TTC549 (cell line): Measurements from ENCODE around the gene GMDS.

Experiments
- FAIRE-seq: peaks from 2 replicates; lab custom pipeline; 2012; peaks lifted over from hg19 to GRCh38; lab: Jason Lieb, UNC

GMDS gene

GRCh38 chr6:1622851-1623768 is 622.3 kb downstream of the GMDS start:
- no peak for FAIRE-seq

GRCh38 chr6:1622220-1622850 is 623.1 kb downstream of the GMDS start:
- FAIRE-seq: no peak

- no peak for FAIRE-seq
These were observed 624.2 kb downstream of the GMDS start for GRCh38 chr6:1621070-1621701.

DNA sequence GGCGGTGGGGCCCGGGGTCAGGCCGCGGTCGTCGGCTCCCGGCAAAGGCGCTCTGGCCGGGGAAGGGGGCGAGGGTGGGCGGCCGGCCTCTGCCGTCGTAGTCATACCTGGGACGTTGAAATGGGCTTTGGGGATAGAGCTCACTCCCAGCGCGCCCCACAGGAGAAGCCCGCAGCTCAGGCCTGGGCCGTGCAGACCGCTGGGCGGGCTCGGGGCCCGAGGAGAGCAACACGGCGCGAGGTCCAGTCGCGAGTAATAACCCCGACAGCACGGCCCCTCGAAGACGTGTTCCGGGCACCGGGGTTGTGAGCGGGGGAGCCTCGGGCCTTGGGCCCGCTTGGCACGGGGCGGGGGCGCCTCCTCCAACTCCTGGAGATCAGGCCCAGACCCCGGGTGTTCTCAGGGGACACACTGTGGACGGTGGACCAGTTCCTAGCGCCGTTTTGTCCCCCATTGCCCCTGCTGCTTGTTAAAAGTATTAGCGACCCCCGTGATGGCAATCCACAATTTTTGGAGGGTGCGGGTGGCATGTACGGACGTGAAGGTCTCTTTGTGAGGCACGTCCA is 624.8 kb downstream of the GMDS start:
- FAIRE-seq: no peak

GRCh38 chr6:1619673-1620503 is 625.5 kb downstream of the GMDS start:
- FAIRE-seq: no peak

DNA sequence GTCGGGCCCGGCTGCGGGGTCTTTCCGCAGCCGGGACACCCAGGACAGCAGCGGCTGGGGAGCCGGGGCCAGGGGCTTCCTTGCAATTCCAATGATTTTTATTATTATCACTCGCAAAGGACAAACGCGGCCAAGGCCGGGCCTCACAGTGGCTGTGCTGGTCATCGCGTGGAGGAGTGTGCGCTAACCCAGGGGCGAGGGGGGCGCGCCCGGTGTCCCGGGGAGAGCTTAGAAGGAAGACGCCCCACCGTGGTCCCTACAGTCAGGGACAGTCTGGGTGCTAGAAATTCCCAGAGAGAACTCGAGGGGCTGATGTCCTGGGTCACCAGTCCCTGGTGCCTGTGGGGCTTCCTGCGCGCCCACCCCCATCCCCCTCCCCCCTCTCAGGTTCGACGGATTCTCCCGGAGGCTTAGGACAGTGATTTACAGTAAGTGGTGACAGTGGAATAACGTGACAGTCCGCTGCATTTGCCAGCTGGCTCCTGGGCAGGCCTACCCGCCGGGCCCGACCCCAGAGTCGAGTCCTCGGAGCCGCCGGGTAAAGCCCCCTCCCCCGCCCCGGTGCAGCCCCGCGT is 626.2 kb downstream of the GMDS start:
- FAIRE-seq: no peak

GRCh38 chr6:1618311-1619097 is 626.9 kb downstream of the GMDS start:
- no peak for FAIRE-seq

GRCh38 chr6:1617466-1618310 is 627.7 kb downstream of the GMDS start:
- FAIRE-seq: no peak

- FAIRE-seq: no peak
These were observed 628.5 kb downstream of the GMDS start for GRCh38 chr6:1616701-1617463.

GRCh38 chr6:1615853-1616420 is 629.5 kb downstream of the GMDS start:
- no peak for FAIRE-seq

DNA sequence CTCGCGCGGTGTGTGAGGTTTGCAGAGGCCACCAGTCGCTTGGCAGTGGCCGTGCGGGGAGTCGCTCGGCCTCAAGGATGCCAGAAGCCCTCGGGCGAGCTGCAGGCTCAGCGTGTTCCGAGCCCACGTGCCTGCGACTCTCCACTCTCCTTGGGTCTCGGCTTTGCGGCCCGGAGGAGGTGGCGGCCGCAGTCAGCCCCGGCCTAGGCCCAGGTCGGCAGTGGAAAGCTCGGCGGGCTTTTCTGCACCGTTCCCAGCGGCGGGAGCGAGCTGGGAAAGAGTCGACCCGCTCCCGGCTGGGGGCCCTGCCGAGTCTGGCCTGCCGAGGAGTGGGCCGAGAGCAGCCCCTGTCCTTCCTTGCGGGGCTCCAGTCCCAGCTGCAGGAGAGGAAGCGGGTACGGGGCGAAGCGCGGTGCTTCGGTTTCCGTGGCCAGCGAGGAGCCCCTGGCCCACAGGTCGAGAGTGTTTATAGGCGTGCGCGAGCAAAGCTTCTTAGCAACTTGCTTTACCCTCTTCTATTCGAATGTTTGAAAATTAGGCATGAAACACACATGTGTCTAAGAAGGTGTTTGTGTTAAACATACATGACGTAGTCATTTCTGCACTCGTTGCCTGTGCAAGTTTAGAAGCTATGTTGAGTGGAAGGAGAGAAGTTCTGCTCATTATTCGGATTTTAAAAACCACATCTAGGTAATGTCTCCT is 630.1 kb downstream of the GMDS start:
- FAIRE-seq: no peak

DNA sequence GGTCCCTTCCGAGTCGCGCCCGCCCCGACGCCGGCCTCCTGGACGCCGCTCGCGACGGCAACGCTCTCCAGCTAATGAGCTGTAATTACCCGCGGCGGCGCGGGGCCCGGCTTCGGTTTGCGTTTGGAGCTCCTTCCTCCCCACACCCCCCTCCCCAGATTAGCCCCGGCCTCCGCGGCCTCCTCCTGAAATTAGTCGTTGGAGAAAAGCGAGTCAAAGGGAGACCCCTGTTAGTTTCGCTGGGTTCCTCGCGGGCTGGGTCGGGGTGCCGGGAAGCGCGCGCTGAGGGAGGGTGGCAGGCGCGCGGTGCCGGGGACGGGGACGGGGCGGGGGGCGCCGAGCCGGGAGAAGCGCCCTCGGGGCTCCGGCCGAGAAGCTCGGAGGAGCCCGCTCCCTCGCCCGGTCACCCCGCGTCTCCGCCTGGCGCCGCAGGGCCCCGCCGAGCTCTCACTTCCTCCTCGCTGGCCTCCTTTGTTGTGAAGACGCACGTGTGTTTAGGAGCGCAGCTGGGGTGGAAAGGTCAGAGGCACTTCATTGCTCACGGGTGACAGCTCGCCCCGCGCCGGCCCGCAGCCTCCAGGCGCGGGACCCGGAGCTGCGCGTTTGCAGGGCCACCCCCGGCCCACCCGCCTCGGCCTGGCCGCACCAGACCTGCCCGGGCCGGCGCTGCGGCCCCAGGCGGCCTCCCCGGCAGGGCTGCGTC is 630.8 kb downstream of the GMDS start:
- no peak for FAIRE-seq

- FAIRE-seq: no peak
These were observed 631.5 kb downstream of the GMDS start for GRCh38 chr6:1613688-1614447.

- no peak for FAIRE-seq
These were observed 632.1 kb downstream of the GMDS start for GRCh38 chr6:1613346-1613687.

DNA sequence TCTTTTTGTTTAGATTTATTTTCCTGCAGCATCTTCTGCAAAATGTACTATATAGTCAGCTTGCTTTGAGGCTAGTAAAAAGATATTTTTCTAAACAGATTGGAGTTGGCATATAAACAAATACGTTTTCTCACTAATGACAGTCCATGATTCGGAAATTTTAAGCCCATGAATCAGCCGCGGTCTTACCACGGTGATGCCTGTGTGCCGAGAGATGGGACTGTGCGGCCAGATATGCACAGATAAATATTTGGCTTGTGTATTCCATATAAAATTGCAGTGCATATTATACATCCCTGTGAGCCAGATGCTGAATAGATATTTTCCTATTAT is 632.5 kb downstream of the GMDS start:
- FAIRE-seq: no peak

- FAIRE-seq: no peak
These were observed 633.0 kb downstream of the GMDS start for GRCh38 chr6:1612299-1612973.
